H1 (cell line): Measurements from ENCODE around the gene OLFML2A. TPM values are rescaled to one million over a fixed set of nuclear protein-coding genes. Genes with fewer than 3 reads are reported as not detected.

Experiments used
- ASH2L ChIP-seq: fragments of 200-600, 300-600 bp; sonication (generic); IDR thresholded peaks from one replicate; pipeline ENCODE4 v1.7.1; 2017; ENCODE audit warnings: low read length
- BACH1 ChIP-seq: IDR thresholded peaks from 2 replicates; pipeline ENCODE4 v1.6.1; 2012; ENCODE audit warnings: low read length, improper control_type of control experiment
- BCL11A ChIP-seq, 2 experiments: IDR thresholded peaks; one replicate each; pipeline ENCODE4 v1.6.1; 2011; ENCODE audit warnings: low read depth in 2 of 2, low read length in 2 of 2, mild to moderate bottlenecking in 2 of 2
- CHD1 ChIP-seq: IDR thresholded peaks from 2 replicates; pipeline ENCODE4 v1.6.1; 2012; ENCODE audit warnings: low read depth, low read length, improper control_type of control experiment
- CHD2 ChIP-seq: IDR thresholded peaks from 2 replicates; pipeline ENCODE4 v1.6.1; 2012; ENCODE audit warnings: low read length, improper control_type of control experiment
- HDAC2 ChIP-seq, 2 experiments: fragments of 300-600 bp in 1 of 2; sonication (generic) in 1 of 2; IDR thresholded peaks; 2 replicates each; pipeline ENCODE4 v1.6.1; 2011 to 2012; ENCODE audit warnings: low read depth in 2 of 2, low read length in 2 of 2, mild to moderate bottlenecking in 2 of 2, moderate library complexity in 2 of 2, borderline replicate concordance in 1 of 2, inconsistent platforms in 1 of 2
- NANOG ChIP-seq: IDR thresholded peaks from 2 replicates; pipeline ENCODE4 v1.6.1; 2011; ENCODE audit warnings: low read length, low read depth, mild to moderate bottlenecking, inconsistent platforms; ENCODE audit not compliant: insufficient read depth, poor library complexity, severe bottlenecking
- RNF2 ChIP-seq: fragments of 200-900, 300-1000 bp; sonication (generic); IDR thresholded peaks from 2 replicates; pipeline ENCODE4 v1.7.1; 2016; ENCODE audit warnings: borderline replicate concordance, low read depth, mild to moderate bottlenecking, antibody characterized with exemption, low read length; ENCODE audit not compliant: poor library complexity, severe bottlenecking; ENCODE audit errors: missing control alignments
- SP4 ChIP-seq: IDR thresholded peaks from 2 replicates; pipeline ENCODE4 v1.6.1; 2012; ENCODE audit warnings: low read length, inconsistent platforms
- TCF12 ChIP-seq: IDR thresholded peaks from 2 replicates; pipeline ENCODE4 v1.6.1; 2011; ENCODE audit warnings: low read depth, mild to moderate bottlenecking, low read length
- ZNF274 ChIP-seq: IDR thresholded peaks from 2 replicates; pipeline ENCODE4 v1.7.0; 2012; ENCODE audit warnings: low read length, borderline replicate concordance; ENCODE audit errors: extremely low read depth
- polyA plus RNA-seq, 7 experiments: library from polyadenylated mRNA; depleted of rRNA in 3 of 7; stranded (reverse) in 5 of 7; unstranded in 2 of 7; fragments of >200 nt in 5 of 7; fragments of 200-250 nt in 2 of 7; gene quantifications; 1 replicate in 5 of 7; 2 replicates in 1 of 7; 4 replicates in 1 of 7; pipeline versions ENCODE4 v1.2.1 to v1.2.3, GENCODE V29; 2011 to 2013; ENCODE audit warnings: missing spikeins in 2 of 7, mixed read lengths in 2 of 7
- total RNA-seq: library from RNA; stranded (reverse); fragmentation: NEBNext Ultra II Directional; extraction: Animal tissue kit (Norgen Biotek cat#: 25700); gene quantifications from 2 replicates; pipeline ENCODE4 v1.2.1, GENCODE V29; 2021

OLFML2A gene
- total and polyA plus RNA-seq, 2 of the 8 experiments (the other 6 are each of a cell fraction or from before 2014, with no cell fraction given): 7.8 to 11.5 TPM

DNA sequence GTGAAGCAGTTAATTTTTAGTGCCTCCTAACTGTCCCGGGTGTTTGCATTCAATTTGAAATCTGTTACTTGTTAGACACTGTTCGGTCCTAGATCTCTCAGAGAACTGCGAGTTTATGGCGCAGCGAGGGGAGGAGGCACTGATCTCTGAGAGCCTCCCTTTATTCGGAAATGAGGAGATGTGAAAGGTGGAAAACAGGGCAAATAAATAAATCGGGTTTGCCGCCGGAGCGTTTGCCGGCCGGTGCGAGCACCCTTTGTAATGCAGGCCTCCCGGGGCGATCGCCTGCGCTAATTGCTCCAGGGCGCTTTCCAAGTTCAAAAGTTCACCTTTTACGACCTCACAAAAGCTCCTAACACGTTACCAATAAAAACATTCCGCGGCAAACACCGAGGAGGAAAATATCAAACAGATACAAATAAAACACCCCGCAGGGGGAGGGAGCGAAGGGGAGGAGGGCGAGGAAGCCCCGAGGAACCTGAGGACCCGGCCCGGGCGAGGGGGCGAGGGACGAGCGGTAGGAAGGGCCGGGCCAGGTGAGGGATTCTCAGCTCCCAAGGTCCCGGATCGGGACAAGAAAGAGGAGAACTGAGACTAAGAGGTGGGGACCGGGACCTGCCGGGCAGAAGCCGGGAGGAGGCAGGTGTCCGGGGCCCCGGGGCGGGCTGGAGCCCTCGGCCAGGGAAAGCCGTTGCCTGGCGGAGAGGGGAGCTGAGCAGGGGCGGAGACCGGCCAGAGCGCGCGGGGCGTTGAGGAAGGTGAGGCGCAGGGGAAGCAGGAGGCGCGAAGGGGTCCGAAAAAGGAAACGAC, 7.2 kb upstream of the OLFML2A start (continued):
- TF ChIP-seq BACH1 (no peak), BCL11A (IDR thresholded peaks at IDR 0.05; ENCODE audit: low read depth in 2 of 2, low read length in 2 of 2) (no peak), HDAC2 (IDR thresholded peaks at IDR 0.05; ENCODE audit: borderline replicate concordance in 1 of 2, low read depth in 2 of 2, low read length in 2 of 2) (no peak), ZNF274 (no peak), CHD2 (no peak), TCF12 (no peak), NANOG (no peak), RNF2 (no peak), ASH2L (peak; percentile 80), CHD1 (no peak), SP4 (no peak)
